ENCODE data around the gene DIP2C.
"Not testable (repeated sequence)": the region's sequence is repeated elsewhere in the genome, so short reads cannot be mapped to it uniquely, and the experiment has no call there.

Gene DIP2C

GRCh38 chr10:482051-482501 is 207.4 kb downstream of the DIP2C start:
- no peak for DNase-seq (ENCODE audit: low read depth in 2 of 2)

GRCh38 chr10:481628-482027 is 207.8 kb downstream of the DIP2C start:
- no peak for DNase-seq (ENCODE audit: low read depth in 2 of 2)

- DNase-seq (ENCODE audit: low read depth in 2 of 2) = no peak
These were observed 208.4 kb downstream of the DIP2C start for GRCh38 chr10:480928-481552.

GRCh38 chr10:480498-480927 is 209.0 kb downstream of the DIP2C start:
- DNase-seq (ENCODE audit: low read depth in 2 of 2) = no peak

GRCh38 chr10:479706-480497 is 209.6 kb downstream of the DIP2C start:
- DNase-seq (ENCODE audit: low read depth in 2 of 2) = not testable (repeated sequence)

- no peak for DNase-seq (ENCODE audit: low read depth in 2 of 2)
These were observed 210.8 kb downstream of the DIP2C start for GRCh38 chr10:478471-479245.

- no peak for DNase-seq (ENCODE audit: low read depth in 2 of 2)
These were observed 211.8 kb downstream of the DIP2C start for GRCh38 chr10:477620-478019.

- DNase-seq (ENCODE audit: low read depth in 2 of 2) = no peak
These were observed 213.1 kb downstream of the DIP2C start for GRCh38 chr10:476455-476780.

GRCh38 chr10:475709-476454 is 213.6 kb downstream of the DIP2C start:
- no peak for DNase-seq (ENCODE audit: low read depth in 2 of 2)

- no peak for DNase-seq (ENCODE audit: low read depth in 2 of 2)
These were observed 214.5 kb downstream of the DIP2C start for GRCh38 chr10:474946-475345.

- no peak for DNase-seq (ENCODE audit: low read depth in 2 of 2)
These were observed 215.1 kb downstream of the DIP2C start for GRCh38 chr10:474406-474805.

- no peak for DNase-seq (ENCODE audit: low read depth in 2 of 2)
These were observed 217.1 kb downstream of the DIP2C start for GRCh38 chr10:472241-472910.

GRCh38 chr10:470339-471003 is 219.0 kb downstream of the DIP2C start:
- no peak for DNase-seq (ENCODE audit: low read depth in 2 of 2)

- no peak for DNase-seq (ENCODE audit: low read depth in 2 of 2)
These were observed 219.5 kb downstream of the DIP2C start for GRCh38 chr10:469947-470338.

GRCh38 chr10:459743-460142 is 229.7 kb downstream of the DIP2C start:
- no peak for DNase-seq (ENCODE audit: low read depth in 2 of 2)

GRCh38 chr10:458421-458851 is 231.0 kb downstream of the DIP2C start:
- DNase-seq (ENCODE audit: low read depth in 2 of 2) = no peak

- no peak for DNase-seq (ENCODE audit: low read depth in 2 of 2)
These were observed 233.0 kb downstream of the DIP2C start for GRCh38 chr10:456486-456885.

- no peak for DNase-seq (ENCODE audit: low read depth in 2 of 2)
These were observed 234.6 kb downstream of the DIP2C start for GRCh38 chr10:454860-455259.

- no peak for DNase-seq (ENCODE audit: low read depth in 2 of 2)
These were observed 235.8 kb downstream of the DIP2C start for GRCh38 chr10:453647-454046.

- no peak for DNase-seq (ENCODE audit: low read depth in 2 of 2)
These were observed 236.7 kb downstream of the DIP2C start for GRCh38 chr10:452512-453426.

All from stimulated activated CD4-positive, alpha-beta T cell treated with anti-CD3 and anti-CD28 coated beads, Interleukin-15, amount 100 ng/mL, for 48 hours (primary cell).